GM18868 (cell line): Measurements from ENCODE around the gene CALCOCO2.

ENCODE experiments used
- ATAC-seq: cut with Tn5 transposase; IDR thresholded peaks from one replicate; pipeline ENCODE4 v1.9.1; 2021; ENCODE audit warnings: mild to moderate bottlenecking, moderate library complexity; ENCODE audit not compliant: unreplicated experiment

CALCOCO2 gene

DNA sequence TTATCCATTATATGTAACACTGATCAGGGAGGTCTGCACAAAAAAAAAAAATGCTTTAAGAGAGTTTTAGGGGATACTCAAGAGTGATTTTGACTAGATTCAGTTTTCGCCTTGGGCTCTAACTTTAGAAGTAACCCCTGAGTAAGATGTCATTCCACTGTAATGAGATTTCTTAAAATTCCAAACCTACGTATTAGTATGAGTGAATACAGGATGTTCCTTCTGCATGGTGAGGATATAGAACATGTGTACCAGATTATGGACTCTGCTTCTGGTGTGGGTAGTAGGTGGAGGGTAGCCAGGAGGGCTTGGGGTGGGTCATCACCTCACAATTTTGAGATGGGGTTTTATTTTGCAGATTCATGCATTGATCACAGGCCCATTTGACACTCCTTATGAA lies 81.6 kb downstream of the CALCOCO2 start:
- ATAC-seq, result no peak
